HG02884 (cell line): ENCODE measurements around the gene SYNM.

Source experiments
- ATAC-seq: cut with Tn5 transposase; IDR thresholded peaks from one replicate; pipeline ENCODE4 v1.9.1; 2021; ENCODE audit warnings: mild to moderate bottlenecking, moderate library complexity; ENCODE audit not compliant: unreplicated experiment

The SYNM gene

DNA sequence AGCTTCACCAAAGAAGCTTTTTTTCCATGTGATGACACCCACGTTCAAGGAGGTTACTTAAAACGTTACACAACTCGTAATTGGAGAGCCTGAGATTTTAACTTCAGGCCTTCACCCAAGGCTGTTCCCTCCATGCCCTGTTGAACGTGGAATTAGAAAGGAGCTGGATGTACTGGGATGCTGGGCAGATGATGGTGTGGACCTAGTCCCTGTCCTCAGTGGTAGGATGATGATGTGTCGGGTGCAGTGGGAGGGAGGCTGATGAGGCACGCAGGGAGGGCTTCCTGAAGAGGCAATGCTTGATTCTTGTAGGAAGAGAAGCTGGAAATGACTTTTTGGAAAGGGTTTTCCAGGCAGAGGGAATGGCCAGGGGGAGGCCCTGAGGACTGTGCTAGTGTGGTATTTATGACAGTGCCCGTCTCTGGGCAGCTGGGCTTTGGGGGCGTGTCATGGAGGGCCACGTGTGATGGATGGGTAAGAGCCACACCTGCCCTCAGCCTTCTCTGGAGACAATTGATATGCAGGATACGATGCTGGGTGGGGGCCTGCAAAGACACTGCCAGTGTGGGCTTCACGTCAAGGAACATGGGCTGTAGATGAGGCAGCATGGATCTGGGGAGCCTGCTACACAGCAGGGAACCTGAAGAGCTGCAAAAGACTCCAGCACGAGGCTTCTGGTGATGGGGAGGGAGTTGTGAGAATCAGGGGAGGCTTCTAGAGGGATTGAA, 15.3 kb downstream of the SYNM start:
- ATAC-seq: no peak

DNA sequence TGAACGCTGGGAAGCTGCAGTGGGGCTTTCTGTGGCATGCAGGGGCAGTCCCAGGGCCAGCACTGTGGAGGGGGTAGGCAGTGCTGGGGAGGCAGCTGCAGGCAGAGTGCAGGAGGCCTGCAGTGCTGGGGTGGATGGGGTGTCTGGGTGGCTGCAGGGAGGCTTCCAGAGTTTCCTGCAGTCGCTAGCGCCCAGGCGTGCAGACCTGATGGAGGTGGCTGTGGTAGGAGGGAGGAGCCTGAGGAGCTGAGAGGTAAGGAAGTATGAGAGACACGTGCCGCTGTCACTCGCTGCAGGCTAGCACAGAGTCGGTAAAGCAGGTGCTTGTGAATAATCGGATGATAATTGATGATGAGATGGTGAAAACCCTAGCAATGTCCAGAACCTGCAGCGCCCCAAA, 16.3 kb downstream of the SYNM start:
- ATAC-seq: no peak

DNA sequence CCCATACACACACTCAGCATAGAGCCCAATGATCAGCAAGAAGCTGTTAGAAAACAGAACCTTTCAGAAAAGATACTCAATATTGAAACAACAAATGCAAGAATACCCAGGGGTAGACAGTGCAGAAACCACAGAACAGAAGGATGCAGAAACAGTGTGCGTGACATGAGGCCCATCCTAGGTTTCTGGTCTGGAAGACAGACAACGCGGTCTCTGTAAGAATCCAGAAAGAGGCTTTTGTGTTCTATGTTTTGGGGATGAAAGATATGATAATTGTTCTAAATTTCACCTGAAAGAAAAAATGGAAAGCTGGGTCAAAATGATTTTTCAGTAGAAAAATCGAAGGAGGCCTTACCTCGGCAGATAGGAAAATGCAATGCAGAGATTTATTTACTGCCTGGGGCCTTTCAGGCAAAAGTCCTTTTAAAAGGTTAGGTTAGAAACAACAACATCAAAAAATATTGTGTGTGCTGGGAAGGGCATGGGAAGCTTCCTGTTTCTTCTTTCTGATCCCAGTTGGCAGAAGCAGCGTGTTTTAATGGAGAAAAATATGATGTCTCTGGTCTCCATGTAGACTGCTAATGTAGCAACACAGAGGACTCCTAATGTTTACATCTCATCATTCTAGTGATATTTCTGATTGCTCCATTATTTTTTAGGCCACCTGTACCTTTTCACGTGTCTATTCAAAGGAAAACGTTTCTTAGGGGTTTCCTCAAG, 17.0 kb downstream of the SYNM start:
- no peak for ATAC-seq

- no peak for ATAC-seq
Observed at GRCh38 chr15:99122831-99123712, 18.2 kb downstream of the SYNM start.

- no peak for ATAC-seq
Observed at GRCh38 chr15:99123713-99124451, 19.0 kb downstream of the SYNM start.

- ATAC-seq: no peak
Observed at GRCh38 chr15:99124641-99125040, 19.8 kb downstream of the SYNM start.

DNA sequence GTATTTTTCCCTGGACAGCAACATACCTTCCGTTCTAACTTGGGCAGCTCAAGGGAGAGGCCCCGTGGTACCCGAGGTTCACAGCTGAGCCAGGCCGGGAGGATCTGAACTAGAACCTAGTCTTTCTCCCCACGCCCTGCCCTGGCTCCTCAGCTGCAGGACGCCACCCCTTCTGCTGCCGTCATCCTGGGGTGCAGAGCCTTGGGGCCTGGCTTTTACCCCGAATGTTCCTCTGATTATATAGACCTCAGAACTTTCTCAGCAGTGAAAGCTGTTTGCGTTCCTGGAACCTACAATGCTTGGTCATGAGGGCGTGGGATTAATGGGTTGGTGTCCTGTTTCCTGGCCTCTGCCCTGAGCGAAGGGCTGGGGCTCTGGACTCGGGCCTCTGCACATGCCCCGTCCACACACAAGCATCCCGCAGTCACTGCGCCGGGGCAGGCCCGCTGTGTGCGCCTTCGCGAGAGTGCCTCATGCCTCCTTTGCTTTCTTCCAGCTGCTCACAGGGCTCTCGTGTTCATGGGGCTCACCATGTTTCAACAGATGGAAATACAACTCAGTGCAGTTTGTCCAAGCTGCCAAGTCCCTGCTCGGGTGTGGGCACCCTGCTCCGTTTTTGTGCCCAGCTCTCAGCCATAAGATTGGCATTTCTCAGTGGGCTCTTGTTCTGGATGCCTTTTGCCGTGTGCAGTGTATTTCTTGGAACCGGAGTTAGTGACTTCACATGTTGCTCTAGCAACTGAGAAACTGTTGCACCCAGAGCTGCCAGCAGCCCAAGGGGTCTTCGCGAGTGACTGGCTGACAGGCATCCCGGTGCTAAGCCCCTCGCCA, 20.4 kb downstream of the SYNM start:
- no peak for ATAC-seq

DNA sequence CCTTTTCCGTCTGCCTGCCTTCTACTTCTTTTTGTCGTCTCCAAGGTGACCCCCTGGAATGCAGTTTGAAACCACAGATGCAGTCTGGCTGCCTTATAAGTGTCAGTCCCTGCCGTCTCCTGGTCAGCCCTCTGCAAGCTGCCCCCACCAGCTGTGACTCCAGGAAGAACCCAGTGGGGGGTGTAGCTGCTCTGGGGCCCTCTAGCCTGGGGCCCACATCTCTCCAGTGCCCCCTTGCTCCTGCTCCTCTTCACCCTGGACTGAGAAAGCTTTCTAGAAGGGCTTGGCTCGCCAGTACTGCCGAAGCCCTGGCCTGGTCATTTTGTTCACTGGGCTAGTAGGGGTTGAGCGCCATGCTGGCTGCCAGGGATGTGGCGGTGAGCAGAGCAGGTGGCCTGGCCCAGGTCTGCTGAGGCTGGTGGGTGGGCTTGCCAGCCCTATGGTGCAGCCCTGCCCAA, 21.3 kb downstream of the SYNM start:
- no peak for ATAC-seq

DNA sequence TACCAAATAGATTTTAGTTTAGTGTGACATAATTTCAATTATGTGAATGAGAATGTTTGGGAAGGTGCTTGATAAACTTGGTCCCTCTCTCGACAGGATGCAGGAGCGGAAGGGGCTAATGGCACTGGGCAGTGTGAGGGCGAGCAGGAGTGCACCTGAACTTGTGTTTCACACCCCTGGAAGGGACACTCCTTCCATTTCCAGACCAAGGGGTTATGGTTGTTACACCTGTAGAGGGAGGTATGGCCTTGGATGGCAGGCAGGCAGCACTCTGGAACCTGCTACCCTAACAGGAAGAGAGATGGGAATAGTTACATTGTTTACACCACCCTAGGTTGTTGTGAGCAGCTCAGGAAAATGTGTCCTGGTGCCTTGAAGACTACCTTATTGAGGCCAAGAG, 22.1 kb downstream of the SYNM start:
- no peak for ATAC-seq

DNA sequence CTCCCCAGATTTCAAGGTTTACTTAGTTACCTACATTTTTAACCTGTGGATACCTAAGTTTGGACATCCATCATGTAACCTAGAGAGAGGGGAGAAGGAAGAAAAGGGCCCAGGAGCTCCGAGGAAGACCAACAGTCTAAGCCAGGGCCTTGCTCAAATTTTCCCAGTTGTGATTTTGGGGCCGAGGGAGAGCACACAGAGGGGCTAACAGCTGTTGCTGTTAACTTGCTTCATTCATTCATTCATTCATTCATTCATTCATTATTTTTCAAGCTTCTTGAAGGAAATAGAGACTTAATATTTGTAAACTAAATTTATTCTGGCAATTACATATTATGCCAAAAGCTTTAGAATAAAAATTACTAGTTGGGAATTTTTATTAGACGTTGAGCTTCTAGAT, 22.9 kb downstream of the SYNM start:
- no peak for ATAC-seq

- ATAC-seq: no peak
Observed at GRCh38 chr15:99128411-99128810, 23.5 kb downstream of the SYNM start.

DNA sequence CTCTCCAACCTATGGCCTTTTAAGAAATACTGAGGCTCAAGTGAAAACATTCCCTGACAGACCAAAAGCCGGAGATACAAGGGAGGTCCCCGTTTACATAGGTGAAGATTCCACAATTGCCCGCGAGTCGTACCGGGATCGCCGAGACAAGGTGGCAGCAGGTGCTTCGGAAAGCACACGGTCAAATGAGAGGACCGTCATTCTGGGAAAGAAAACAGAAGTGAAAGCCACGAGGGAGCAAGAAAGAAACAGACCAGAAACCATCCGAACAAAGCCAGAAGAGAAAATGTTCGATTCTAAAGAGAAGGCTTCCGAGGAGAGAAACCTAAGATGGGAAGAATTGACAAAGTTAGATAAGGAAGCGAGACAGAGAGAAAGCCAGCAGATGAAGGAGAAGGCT, 24.8 kb downstream of the SYNM start:
- no peak for ATAC-seq

DNA sequence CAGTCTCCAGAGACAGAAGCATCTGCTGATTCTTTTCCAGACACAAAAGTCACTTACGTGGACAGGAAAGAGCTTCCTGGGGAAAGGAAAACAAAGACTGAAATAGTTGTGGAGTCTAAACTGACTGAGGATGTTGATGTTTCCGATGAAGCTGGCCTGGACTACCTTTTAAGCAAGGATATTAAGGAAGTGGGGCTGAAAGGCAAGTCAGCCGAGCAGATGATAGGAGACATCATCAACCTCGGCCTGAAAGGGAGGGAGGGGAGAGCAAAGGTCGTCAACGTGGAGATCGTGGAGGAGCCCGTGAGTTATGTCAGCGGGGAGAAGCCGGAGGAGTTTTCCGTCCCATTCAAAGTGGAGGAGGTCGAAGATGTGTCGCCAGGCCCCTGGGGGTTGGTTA, 25.4 kb downstream of the SYNM start:
- no peak for ATAC-seq

DNA sequence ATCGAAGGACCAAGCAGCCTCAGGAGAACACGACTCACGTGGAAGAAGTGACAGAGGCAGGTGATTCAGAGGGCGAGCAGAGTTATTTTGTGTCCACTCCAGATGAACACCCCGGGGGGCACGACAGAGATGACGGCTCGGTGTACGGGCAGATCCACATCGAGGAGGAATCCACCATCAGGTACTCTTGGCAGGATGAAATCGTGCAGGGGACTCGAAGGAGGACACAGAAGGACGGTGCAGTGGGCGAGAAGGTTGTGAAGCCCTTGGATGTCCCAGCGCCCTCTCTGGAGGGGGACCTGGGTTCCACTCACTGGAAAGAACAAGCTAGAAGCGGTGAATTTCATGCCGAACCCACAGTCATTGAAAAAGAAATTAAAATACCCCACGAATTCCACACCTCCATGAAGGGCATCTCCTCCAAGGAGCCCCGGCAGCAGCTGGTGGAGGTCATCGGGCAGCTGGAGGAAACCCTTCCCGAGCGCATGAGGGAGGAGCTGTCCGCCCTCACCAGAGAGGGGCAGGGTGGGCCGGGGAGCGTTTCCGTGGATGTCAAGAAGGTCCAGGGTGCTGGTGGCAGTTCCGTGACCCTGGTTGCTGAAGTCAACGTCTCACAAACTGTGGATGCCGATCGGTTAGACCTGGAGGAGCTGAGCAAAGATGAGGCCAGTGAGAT, 26.0 kb downstream of the SYNM start:
- ATAC-seq: no peak

DNA sequence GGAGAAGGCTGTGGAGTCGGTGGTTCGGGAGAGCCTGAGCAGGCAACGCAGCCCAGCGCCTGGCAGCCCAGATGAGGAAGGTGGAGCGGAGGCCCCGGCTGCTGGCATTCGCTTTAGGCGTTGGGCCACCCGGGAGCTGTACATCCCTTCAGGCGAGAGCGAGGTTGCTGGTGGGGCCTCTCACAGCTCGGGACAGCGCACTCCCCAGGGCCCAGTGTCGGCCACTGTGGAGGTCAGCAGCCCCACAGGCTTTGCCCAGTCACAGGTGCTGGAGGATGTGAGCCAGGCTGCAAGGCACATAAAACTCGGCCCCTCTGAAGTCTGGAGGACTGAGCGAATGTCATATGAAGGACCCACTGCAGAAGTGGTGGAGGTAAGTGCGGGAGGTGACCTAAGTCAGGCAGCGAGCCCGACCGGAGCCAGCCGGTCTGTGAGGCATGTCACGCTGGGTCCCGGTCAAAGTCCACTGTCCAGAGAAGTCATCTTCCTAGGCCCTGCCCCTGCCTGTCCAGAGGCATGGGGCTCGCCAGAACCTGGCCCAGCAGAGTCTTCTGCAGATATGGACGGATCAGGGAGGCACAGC, 26.7 kb downstream of the SYNM start:
- ATAC-seq: no peak

DNA sequence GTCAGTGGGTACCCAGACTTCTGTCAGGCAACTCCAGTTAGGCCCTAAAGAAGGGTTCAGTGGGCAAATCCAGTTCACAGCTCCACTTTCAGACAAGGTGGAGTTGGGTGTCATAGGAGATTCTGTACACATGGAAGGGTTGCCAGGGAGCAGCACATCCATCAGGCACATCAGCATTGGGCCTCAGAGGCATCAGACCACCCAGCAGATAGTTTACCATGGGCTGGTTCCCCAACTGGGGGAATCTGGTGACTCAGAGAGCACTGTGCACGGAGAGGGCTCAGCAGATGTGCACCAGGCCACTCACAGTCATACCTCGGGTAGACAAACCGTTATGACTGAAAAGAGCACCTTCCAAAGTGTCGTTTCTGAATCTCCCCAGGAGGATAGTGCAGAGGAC, 27.2 kb downstream of the SYNM start:
- no peak for ATAC-seq

DNA sequence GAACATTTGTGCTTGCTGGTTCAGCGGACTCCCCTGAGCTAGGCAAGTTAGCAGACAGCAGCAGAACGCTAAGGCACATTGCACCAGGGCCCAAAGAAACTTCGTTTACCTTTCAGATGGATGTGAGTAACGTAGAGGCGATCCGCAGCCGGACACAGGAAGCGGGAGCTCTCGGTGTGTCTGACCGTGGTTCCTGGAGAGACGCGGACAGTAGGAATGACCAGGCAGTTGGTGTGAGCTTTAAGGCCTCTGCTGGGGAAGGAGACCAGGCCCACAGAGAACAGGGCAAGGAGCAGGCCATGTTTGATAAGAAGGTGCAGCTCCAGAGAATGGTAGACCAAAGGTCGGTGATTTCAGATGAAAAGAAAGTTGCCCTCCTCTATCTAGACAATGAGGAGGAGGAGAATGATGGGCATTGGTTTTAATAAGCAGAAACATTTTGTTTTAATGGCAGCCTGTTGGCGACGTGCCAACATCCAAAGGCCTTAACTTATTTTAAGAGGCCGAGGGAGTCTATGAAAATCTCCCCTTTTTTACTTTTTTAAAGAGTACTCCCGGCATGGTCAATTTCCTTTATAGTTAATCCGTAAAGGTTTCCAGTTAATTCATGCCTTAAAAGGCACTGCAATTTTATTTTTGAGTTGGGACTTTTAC, 27.9 kb downstream of the SYNM start:
- ATAC-seq: no peak

GRCh38 chr15:99134317-99134821, 29.5 kb downstream of the SYNM start:
- ATAC-seq: no peak
